HK-2 (cell line): Measurements from ENCODE around the gene GALNT17.

ENCODE experiments used
- DNase-seq: peaks from one replicate; pipeline ENCODE4 v3.0.0-alpha.2; 2018; ENCODE audit not compliant: unreplicated experiment

GALNT17 gene

GRCh38 chr7:71342202-71342601 lies 210.3 kb downstream of the GALNT17 start:
- DNase-seq, result no peak

GRCh38 chr7:71343039-71343438 lies 211.1 kb downstream of the GALNT17 start:
- DNase-seq, result no peak

DNA sequence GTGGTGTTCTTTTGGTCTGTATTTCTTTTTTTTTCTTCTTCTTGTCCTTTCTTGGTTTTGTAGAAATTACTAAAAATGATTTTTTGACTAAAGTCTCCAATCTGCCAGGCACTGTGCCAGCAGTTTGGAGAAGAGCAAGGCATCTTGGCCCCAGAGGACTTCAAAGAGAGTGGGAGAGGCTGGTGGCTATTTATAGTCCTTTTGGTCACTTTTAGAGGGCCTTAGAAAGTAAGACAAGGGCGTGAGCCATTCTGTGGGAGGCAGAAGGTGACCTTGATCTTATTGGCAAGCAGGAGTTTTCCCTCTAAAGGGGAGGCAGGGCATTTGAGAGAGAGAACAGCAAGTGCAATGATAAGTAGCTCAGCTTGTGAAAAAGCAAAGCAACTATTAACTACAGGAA lies 211.9 kb downstream of the GALNT17 start:
- DNase-seq, result no peak

DNA sequence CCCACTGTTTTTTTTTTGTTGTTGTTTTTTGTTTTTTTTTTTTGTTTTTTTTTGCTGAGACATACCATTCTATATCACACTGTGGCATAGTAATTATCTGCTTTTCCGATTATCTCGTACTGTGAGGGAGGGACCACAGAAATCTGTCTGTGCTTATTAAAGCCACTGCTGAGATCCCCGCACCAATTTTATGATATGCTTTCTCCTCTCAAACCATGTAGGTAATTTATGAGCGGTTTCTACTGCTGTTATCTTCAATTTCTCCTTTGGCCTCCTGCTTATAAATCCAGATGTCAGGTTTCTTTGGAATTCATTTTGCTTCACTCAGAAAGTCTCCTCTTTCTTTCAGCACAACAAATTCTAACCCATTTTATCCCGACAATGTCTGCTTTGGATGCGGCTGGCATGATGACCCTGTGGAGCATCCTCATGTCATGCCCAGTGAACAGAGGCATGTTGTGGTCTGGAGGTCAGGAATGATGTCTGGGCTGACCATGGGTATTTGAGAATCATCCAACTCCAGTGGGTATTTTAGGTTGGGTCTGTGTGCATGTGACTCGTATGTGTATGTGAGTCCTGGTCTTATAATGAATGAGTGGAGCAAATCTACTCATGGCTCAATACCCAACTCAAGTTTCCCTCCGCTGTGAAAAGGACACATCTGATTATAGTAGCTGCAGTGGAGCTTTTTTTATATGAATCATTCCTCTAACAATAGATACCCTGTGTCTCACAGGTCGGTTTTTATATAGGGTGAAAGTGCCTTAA lies 213.4 kb downstream of the GALNT17 start:
- DNase-seq, result no peak

DNA sequence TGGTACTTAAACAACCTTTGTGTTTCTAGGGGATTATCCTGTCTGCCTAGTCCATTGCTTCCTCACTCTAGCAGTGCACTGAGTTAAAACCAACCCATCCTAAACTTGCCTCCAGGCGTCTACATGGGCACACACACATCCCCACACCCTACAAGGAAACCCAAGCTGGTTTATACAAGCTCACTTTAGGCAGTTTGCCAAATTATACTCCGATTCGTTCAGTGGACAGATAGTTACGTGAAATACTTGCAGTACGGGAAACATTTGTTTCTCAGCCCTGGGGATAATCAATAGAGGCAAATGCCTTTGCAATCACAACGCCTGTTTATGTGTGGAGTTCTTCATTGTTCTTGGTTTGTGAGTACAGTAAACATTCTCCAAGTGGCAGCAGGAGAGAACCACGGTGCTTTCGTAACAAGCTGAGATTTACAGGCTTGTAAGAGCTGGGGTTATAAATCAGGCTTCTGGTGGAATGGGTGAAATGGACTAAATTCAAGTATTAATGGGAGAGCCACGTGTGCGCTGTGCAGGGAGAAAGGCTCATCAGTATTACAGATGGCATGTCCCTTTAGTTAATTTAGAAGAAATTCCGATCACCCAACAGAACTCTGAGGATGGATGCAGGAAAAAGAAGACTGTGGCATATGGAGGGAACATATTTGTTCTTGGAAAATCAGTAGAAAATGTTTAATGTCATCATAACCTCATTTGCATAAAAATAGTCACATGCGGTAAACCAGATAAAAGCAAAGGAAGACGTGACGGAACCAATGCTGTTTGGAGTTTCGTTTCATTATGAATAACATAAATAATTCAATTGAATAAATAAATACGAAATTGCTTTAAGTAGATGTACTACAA lies 217.1 kb downstream of the GALNT17 start:
- no peak for DNase-seq

- no peak for DNase-seq
These were observed 217.9 kb downstream of the GALNT17 start for GRCh38 chr7:71349682-71350481.

- DNase-seq, result no peak
These were observed 218.7 kb downstream of the GALNT17 start for GRCh38 chr7:71350680-71351079.

DNA sequence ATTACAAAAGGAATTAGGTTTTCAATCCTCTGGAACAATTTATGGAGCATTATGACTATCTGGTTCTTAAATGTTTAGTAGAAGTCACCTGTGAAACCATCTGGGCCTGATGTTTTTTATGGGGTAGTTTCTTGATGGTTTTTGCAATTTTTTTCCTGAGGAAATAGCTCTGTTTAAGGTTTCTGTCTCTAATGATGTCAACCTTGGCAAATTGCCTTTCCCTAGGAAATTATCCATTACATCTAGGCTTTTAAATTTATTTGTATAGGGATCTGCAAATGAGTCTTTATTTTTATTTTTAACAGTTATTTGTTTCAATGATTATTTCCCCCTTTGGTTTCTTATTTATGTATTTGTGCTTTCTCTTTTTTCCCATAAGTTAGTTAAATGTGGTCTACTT lies 222.8 kb downstream of the GALNT17 start:
- no peak for DNase-seq

GRCh38 chr7:71361451-71362032 lies 229.6 kb downstream of the GALNT17 start:
- no peak for DNase-seq

DNA sequence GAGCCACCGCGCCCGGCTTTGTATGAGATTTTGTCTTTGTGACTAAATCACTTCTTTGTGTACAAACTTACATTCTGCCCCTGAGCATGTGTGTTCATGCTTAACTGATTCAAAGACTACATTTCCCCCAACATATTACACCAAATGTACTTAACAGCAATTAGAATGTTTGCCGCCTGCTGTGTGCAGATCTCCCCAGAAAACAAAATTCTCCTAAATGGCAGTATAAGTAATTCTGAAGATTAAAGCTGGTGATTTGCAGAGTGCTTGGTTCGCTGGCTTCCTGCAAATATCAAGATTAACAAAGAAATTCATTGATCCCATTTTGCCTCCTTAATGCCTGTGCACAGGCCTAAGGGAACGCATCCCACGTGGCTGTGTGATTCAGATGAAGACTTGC lies 230.3 kb downstream of the GALNT17 start:
- no peak for DNase-seq

- DNase-seq, result no peak
These were observed 231.3 kb downstream of the GALNT17 start for GRCh38 chr7:71363223-71363622.

- no peak for DNase-seq
These were observed 231.7 kb downstream of the GALNT17 start for GRCh38 chr7:71363627-71364026.

GRCh38 chr7:71364551-71364950 lies 232.6 kb downstream of the GALNT17 start:
- DNase-seq, result no peak

GRCh38 chr7:71372991-71373390 lies 241.0 kb downstream of the GALNT17 start:
- DNase-seq, result no peak

- no peak for DNase-seq
These were observed 245.1 kb downstream of the GALNT17 start for GRCh38 chr7:71377062-71377461.

DNA sequence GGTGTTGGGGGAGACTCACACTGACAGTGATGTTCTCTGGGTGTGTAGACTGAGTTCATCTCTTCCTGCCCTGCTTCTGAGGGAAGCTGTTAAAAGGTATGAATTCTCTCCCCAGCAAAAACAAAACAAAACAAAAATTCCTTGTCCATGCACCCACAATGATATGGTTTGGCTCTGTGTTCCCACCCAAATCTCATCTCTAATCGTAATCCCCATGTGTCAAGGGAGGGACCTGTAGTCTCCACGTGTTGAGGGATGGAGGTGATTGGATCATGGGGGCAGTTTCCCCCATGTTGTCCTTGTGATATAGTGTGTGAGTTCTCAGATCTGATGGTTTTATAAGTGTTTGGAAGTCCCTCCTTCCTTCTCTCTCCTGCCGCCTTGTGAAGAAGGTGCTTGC lies 245.5 kb downstream of the GALNT17 start:
- no peak for DNase-seq

GRCh38 chr7:71384094-71384493 lies 252.2 kb downstream of the GALNT17 start:
- no peak for DNase-seq

DNA sequence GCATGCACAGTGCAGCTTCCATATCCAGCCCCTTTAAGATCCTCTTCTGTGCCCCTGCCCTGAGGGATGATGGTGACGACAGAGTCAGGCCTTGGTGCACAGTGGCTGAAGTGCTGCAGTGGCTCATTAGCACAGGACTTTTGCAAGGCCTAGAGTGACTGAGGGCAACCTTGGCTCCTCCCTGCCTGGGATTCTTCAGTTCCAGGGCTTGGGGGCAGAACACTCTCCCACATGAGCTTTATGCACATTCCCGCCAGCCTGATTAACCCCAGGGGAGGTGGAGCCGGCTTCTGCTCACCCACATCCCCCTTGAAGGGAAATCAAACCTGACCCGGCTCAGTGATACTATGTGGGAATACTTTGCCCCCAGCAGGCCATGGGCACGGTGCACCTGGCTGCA lies 253.4 kb downstream of the GALNT17 start:
- no peak for DNase-seq

- DNase-seq, result no peak
These were observed 254.3 kb downstream of the GALNT17 start for GRCh38 chr7:71386152-71386785.

- no peak for DNase-seq
These were observed 256.2 kb downstream of the GALNT17 start for GRCh38 chr7:71388181-71388580.

- DNase-seq, result no peak
These were observed 258.0 kb downstream of the GALNT17 start for GRCh38 chr7:71389976-71390375.
